ENCODE data around the gene TBL2. TPM values are rescaled to one million over a fixed set of nuclear protein-coding genes. Genes with fewer than 3 reads are reported as not detected.

Gene TBL2
- total RNA-seq, 1 experiment from 2014 or later = 32.3 TPM

DNA sequence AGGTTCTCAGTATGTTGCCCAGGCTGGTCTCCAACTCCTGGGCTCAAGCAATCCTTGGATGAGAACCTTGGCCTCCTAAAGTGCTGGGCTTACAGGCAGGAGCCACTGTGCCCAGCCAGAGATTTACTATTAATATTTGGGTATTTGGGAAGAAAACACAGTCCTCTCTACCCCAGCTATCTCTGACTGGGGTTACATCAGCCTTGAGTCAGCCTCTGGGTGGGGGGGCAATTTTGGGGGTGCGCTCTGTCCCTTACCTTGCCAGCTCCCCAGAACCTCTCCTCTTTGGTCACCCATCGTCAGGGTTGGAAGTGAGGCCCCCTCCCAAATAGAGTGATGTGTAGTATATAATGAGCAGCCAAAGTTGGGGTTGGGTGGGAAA is 44.1 kb upstream of the TBL2 start:
- peak overlapping the region; percentile 83 for H3K4me3 Mint-ChIP-seq
- CTCF ChIA-PET = interaction anchor here (0.6 to 2.9 kb wide), 13 partner anchors 10 to 112 kb away, joined by 3 to 28 read pairs (median 5); partner anchors contain the start of genes BAZ1B, STX1A and VPS37D
- ATAC-seq (no peak), DNase-seq (ENCODE audit: low spot score) (no peak)
- TF ChIP-seq ZNF219 (CRISPR knock-in tag; IDR thresholded peaks at IDR 0.05; ENCODE audit: borderline replicate concordance) (no peak), MXD4 (CRISPR knock-in tag; IDR thresholded peaks at IDR 0.05; ENCODE audit: borderline replicate concordance) (no peak)
- TF ChIP-seq, protein P1, sequence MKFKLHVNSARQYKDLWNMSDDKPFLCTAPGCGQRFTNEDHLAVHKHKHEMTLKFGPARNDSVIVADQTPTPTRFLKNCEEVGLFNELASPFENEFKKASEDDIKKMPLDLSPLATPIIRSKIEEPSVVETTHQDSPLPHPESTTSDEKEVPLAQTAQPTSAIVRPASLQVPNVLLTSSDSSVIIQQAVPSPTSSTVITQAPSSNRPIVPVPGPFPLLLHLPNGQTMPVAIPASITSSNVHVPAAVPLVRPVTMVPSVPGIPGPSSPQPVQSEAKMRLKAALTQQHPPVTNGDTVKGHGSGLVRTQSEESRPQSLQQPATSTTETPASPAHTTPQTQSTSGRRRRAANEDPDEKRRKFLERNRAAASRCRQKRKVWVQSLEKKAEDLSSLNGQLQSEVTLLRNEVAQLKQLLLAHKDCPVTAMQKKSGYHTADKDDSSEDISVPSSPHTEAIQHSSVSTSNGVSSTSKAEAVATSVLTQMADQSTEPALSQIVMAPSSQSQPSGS (CRISPR knock-in tag; IDR thresholded peaks at IDR 0.05; ENCODE audit: borderline replicate concordance, low read depth) = no peak
- peaks cover 11% of the 10 kb centered on the region for H3K4me1 Mint-ChIP-seq
- POLR2A ChIA-PET = interaction anchor here (0.5 to 1.0 kb wide), 4 partner anchors 21 to 116 kb away, joined by 3 to 7 read pairs (median 6); partner anchors contain the start of gene ABHD11
- peaks cover 22% of the 10 kb centered on the region for H3K27me3 Mint-ChIP-seq (ENCODE audit: low read depth)
- H3K9me3 Mint-ChIP-seq = no peaks in the 10 kb centered on the region
- no peaks in the 10 kb centered on the region for H3K36me3 Mint-ChIP-seq
- H3K27ac Mint-ChIP-seq = no peak overlapping the region

DNA sequence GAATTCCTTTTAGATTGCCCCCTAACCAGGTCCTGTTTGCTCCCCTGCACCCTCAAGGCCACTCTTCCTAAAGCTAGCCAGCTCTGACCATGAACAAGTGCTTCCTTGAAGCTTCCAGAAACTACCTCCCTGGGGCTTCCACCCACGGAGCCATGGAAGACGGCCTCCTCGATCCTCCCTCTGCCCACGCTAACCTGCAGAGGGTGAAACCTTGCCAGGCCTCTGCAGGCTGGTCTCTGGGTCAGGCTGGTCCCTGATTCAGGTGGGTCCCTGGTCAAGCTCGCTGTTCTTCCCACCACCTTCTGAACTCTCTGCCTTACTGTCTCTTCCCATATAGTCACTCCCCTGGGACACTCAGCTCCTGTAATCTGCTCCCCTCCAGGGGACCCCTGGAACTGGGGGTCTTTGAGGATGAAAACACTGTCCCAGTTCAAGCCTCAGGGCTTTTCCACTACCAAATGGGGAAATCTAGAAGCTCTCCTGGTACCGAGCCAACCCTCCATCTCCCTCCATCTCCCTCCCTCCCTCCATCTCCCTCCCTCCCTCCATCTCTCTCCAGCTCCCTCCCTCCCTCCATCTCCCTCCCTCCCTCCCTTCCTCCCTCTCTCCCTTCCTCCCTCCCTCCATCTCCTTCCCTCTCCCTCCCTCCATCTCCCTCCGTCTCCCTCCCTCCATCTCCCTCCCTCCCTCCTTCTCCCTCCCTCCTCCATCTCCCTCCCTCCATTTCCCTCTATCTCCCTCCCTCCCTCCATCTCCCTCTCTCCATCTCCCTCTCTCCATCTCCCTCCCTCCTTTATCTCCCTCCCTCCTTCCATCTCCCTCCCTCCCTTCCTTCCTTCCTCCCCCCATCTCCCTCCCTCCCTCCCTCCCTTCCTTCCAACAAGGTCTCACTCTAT is 43.0 kb upstream of the TBL2 start:
- POLR2A ChIA-PET = interaction anchor here (0.6 kb wide), 4 partner anchors 48 to 194 kb away, joined by 3 to 5 read pairs (median 4); no protein-coding TSS in a partner anchor
- CTCF ChIA-PET = interaction anchor here (0.6 to 6.9 kb wide), 6 partner anchors 14 to 136 kb away, joined by 3 to 53 read pairs (median 6); partner anchors contain the start of gene ABHD11
- no peak overlapping the region for H3K4me3 Mint-ChIP-seq
- H3K27ac Mint-ChIP-seq = no peak overlapping the region
- ATAC-seq = no peak
- no peak for DNase-seq (ENCODE audit: low spot score)
- H3K9me3 Mint-ChIP-seq = no peaks in the 10 kb centered on the region
- H3K27me3 Mint-ChIP-seq (ENCODE audit: low read depth) = peaks cover 22% of the 10 kb centered on the region
- no peaks in the 10 kb centered on the region for H3K36me3 Mint-ChIP-seq
- H3K4me1 Mint-ChIP-seq = peaks cover 11% of the 10 kb centered on the region
- no peak for TF ChIP-seq ESRRA (CRISPR knock-in tag; IDR thresholded peaks at IDR 0.05; ENCODE audit: borderline replicate concordance)
- no peak for TF ChIP-seq ZNF263 (CRISPR knock-in tag; IDR thresholded peaks at IDR 0.05; ENCODE audit: low read depth)
- TF ChIP-seq, protein P2, sequence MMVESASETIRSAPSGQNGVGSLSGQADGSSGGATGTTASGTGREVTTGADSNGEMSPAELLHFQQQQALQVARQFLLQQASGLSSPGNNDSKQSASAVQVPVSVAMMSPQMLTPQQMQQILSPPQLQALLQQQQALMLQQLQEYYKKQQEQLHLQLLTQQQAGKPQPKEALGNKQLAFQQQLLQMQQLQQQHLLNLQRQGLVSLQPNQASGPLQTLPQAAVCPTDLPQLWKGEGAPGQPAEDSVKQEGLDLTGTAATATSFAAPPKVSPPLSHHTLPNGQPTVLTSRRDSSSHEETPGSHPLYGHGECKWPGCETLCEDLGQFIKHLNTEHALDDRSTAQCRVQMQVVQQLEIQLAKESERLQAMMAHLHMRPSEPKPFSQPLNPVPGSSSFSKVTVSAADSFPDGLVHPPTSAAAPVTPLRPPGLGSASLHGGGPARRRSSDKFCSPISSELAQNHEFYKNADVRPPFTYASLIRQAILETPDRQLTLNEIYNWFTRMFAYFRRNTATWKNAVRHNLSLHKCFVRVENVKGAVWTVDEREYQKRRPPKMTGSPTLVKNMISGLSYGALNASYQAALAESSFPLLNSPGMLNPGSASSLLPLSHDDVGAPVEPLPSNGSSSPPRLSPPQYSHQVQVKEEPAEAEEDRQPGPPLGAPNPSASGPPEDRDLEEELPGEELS (CRISPR knock-in tag; IDR thresholded peaks at IDR 0.05) = no peak
- TF ChIP-seq, protein P3, sequence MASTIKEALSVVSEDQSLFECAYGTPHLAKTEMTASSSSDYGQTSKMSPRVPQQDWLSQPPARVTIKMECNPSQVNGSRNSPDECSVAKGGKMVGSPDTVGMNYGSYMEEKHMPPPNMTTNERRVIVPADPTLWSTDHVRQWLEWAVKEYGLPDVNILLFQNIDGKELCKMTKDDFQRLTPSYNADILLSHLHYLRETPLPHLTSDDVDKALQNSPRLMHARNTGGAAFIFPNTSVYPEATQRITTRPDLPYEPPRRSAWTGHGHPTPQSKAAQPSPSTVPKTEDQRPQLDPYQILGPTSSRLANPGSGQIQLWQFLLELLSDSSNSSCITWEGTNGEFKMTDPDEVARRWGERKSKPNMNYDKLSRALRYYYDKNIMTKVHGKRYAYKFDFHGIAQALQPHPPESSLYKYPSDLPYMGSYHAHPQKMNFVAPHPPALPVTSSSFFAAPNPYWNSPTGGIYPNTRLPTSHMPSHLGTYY (CRISPR knock-in tag; IDR thresholded peaks at IDR 0.05) = no peak
- TF ChIP-seq, protein P4, sequence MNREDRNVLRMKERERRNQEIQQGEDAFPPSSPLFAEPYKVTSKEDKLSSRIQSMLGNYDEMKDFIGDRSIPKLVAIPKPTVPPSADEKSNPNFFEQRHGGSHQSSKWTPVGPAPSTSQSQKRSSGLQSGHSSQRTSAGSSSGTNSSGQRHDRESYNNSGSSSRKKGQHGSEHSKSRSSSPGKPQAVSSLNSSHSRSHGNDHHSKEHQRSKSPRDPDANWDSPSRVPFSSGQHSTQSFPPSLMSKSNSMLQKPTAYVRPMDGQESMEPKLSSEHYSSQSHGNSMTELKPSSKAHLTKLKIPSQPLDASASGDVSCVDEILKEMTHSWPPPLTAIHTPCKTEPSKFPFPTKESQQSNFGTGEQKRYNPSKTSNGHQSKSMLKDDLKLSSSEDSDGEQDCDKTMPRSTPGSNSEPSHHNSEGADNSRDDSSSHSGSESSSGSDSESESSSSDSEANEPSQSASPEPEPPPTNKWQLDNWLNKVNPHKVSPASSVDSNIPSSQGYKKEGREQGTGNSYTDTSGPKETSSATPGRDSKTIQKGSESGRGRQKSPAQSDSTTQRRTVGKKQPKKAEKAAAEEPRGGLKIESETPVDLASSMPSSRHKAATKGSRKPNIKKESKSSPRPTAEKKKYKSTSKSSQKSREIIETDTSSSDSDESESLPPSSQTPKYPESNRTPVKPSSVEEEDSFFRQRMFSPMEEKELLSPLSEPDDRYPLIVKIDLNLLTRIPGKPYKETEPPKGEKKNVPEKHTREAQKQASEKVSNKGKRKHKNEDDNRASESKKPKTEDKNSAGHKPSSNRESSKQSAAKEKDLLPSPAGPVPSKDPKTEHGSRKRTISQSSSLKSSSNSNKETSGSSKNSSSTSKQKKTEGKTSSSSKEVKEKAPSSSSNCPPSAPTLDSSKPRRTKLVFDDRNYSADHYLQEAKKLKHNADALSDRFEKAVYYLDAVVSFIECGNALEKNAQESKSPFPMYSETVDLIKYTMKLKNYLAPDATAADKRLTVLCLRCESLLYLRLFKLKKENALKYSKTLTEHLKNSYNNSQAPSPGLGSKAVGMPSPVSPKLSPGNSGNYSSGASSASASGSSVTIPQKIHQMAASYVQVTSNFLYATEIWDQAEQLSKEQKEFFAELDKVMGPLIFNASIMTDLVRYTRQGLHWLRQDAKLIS (CRISPR knock-in tag; IDR thresholded peaks at IDR 0.05; ENCODE audit: borderline replicate concordance) = no peak
- TF ChIP-seq, protein P5, sequence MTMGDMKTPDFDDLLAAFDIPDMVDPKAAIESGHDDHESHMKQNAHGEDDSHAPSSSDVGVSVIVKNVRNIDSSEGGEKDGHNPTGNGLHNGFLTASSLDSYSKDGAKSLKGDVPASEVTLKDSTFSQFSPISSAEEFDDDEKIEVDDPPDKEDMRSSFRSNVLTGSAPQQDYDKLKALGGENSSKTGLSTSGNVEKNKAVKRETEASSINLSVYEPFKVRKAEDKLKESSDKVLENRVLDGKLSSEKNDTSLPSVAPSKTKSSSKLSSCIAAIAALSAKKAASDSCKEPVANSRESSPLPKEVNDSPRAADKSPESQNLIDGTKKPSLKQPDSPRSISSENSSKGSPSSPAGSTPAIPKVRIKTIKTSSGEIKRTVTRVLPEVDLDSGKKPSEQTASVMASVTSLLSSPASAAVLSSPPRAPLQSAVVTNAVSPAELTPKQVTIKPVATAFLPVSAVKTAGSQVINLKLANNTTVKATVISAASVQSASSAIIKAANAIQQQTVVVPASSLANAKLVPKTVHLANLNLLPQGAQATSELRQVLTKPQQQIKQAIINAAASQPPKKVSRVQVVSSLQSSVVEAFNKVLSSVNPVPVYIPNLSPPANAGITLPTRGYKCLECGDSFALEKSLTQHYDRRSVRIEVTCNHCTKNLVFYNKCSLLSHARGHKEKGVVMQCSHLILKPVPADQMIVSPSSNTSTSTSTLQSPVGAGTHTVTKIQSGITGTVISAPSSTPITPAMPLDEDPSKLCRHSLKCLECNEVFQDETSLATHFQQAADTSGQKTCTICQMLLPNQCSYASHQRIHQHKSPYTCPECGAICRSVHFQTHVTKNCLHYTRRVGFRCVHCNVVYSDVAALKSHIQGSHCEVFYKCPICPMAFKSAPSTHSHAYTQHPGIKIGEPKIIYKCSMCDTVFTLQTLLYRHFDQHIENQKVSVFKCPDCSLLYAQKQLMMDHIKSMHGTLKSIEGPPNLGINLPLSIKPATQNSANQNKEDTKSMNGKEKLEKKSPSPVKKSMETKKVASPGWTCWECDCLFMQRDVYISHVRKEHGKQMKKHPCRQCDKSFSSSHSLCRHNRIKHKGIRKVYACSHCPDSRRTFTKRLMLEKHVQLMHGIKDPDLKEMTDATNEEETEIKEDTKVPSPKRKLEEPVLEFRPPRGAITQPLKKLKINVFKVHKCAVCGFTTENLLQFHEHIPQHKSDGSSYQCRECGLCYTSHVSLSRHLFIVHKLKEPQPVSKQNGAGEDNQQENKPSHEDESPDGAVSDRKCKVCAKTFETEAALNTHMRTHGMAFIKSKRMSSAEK (CRISPR knock-in tag; IDR thresholded peaks at IDR 0.05; ENCODE audit: borderline replicate concordance) = no peak
- TF ChIP-seq, protein P6, sequence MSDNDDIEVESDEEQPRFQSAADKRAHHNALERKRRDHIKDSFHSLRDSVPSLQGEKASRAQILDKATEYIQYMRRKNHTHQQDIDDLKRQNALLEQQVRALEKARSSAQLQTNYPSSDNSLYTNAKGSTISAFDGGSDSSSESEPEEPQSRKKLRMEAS (CRISPR knock-in tag; IDR thresholded peaks at IDR 0.05) = no peak
- TF ChIP-seq MYBL2 (CRISPR knock-in tag; IDR thresholded peaks at IDR 0.05) = no peak
- TF ChIP-seq GABPB1 (CRISPR knock-in tag; IDR thresholded peaks at IDR 0.05) = no peak
- no peak for TF ChIP-seq ZNF317 (CRISPR knock-in tag; IDR thresholded peaks at IDR 0.05; ENCODE audit: borderline replicate concordance, low read depth)
- TF ChIP-seq CREB1 (CRISPR knock-in tag; IDR thresholded peaks at IDR 0.05) = no peak
- TF ChIP-seq, protein P7, sequence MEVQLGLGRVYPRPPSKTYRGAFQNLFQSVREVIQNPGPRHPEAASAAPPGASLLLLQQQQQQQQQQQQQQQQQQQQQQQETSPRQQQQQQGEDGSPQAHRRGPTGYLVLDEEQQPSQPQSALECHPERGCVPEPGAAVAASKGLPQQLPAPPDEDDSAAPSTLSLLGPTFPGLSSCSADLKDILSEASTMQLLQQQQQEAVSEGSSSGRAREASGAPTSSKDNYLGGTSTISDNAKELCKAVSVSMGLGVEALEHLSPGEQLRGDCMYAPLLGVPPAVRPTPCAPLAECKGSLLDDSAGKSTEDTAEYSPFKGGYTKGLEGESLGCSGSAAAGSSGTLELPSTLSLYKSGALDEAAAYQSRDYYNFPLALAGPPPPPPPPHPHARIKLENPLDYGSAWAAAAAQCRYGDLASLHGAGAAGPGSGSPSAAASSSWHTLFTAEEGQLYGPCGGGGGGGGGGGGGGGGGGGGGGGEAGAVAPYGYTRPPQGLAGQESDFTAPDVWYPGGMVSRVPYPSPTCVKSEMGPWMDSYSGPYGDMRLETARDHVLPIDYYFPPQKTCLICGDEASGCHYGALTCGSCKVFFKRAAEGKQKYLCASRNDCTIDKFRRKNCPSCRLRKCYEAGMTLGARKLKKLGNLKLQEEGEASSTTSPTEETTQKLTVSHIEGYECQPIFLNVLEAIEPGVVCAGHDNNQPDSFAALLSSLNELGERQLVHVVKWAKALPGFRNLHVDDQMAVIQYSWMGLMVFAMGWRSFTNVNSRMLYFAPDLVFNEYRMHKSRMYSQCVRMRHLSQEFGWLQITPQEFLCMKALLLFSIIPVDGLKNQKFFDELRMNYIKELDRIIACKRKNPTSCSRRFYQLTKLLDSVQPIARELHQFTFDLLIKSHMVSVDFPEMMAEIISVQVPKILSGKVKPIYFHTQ (CRISPR knock-in tag; IDR thresholded peaks at IDR 0.05) = no peak
